ENCODE results near the gene CDH26.

- TF ChIP-seq POLR2A (IDR thresholded peaks at IDR 0.05; ENCODE audit: low read length) (no peak), GATA1 (IDR thresholded peaks at IDR 0.05; ENCODE audit: low read depth, low read length) (no peak)
Measured at GRCh38 chr20:59947376-59947775, 10.8 kb upstream of the CDH26 start.

All from erythroblast (primary cell).